ENCODE data around the gene CDH4.

Gene CDH4

GRCh38 chr20:61487346-61487996 is 235.4 kb downstream of the CDH4 start:
- DNase-seq (ENCODE audit: low read depth): no peak
- H3K4me3 ChIP-seq (ENCODE audit: low read depth, low read length): no peak overlapping the region

DNA sequence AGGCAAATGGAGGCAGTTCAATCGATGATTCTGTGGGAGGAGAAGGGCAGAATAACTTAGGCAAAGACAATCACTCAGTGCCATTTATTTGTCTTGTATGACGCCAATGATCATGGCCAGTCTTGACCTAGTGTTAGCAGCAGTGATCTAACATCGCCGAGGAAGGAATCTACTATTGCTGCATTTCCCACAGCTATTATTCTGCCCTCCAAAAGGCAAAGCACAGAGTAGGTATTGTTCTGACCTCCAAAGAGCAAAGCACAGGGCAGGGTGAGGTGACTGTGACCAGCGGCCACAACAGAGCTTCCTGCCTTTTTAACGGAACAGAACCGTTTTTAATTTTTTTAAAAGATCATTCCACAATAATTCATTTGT is 235.9 kb downstream of the CDH4 start:
- no peak overlapping the region for H3K4me3 ChIP-seq (ENCODE audit: low read depth, low read length)
- DNase-seq (ENCODE audit: low read depth): no peak

DNA sequence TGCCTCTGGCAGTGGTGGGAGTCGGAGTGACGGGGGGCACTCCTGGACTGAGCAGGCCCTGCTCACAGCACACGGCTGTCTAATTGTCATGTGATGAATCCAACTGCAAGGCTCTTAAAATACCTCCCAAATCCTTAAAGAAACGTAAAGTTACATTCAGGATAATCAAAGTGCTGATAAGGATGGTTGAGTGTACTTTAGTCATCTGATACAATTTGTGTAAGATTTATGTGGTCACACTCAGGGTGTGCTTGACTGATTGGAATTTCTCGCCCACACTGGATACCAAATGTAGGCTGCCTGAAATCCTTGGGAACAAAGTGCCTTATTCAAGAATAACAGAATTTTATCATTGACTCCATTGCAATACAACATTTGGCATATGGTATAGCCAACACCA is 238.7 kb downstream of the CDH4 start:
- H3K4me3 ChIP-seq (ENCODE audit: low read depth, low read length): no peak overlapping the region
- DNase-seq (ENCODE audit: low read depth): no peak

- DNase-seq (ENCODE audit: low read depth): no peak
- no peak overlapping the region for H3K4me3 ChIP-seq (ENCODE audit: low read depth, low read length)
These were observed 240.0 kb downstream of the CDH4 start for GRCh38 chr20:61492065-61492464.

- H3K4me3 ChIP-seq (ENCODE audit: low read depth, low read length): no peak overlapping the region
- DNase-seq (ENCODE audit: low read depth): no peak
These were observed 241.8 kb downstream of the CDH4 start for GRCh38 chr20:61493798-61494305.

GRCh38 chr20:61494763-61495575 is 242.9 kb downstream of the CDH4 start:
- DNase-seq (ENCODE audit: low read depth): no peak
- H3K4me3 ChIP-seq (ENCODE audit: low read depth, low read length): no peak overlapping the region

DNA sequence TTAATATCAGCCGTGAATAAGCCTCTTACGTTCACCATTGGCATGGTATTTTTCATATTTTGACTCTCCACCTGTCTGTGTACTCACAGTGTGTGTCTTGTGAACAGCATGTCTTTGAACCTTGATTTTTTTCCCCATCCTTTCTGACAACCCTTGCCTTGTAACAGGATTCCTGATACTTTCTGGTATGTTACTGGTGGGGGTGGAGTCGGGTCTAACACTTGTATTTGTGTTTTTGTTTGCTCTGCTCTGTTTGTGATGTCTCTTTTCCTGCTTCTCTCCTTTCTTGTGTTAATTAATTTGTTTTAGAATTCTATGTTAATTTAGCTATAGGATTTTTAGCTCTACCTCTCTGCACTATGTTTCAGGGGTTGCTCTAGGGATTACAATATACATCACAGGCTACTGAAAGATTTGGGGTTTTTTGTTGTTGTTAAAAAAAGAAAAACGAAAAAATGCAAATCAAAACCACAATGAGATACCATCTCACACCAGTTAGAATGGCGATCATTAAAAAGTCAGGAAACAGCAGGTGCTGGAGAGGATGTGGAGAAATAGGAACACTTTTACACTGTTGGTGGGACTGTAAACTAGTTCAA is 245.1 kb downstream of the CDH4 start:
- no peak for DNase-seq (ENCODE audit: low read depth)
- H3K4me3 ChIP-seq (ENCODE audit: low read depth, low read length): no peak overlapping the region

- H3K4me3 ChIP-seq (ENCODE audit: low read depth, low read length): no peak overlapping the region
- DNase-seq (ENCODE audit: low read depth): no peak
These were observed 247.9 kb downstream of the CDH4 start for GRCh38 chr20:61499859-61500554.

DNA sequence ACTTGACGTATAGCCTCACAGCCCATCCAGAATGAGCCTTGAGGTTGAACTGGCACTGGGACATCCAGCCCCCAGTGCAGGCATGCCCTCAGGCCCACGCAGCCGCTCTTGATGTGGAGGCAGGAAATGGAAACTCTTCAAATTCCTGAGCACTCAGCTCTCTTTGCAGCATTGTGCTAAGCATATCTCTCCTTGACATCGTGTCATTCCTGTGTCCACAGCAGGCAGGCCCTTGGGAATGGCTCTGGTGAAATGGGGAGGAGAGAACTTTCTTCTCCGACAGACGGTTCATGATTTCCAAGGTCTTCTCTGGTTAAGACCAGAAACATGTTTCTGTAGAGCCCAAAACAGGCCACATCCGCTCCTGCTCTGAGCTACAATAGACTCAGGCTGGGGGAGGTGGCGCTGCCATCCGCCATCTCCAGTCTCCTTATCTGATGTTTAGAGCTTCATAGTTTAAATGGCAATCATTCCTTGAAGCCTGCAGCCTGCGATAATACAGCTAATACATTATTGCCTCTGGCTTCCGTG is 248.8 kb downstream of the CDH4 start:
- no peak for DNase-seq (ENCODE audit: low read depth)

DNA sequence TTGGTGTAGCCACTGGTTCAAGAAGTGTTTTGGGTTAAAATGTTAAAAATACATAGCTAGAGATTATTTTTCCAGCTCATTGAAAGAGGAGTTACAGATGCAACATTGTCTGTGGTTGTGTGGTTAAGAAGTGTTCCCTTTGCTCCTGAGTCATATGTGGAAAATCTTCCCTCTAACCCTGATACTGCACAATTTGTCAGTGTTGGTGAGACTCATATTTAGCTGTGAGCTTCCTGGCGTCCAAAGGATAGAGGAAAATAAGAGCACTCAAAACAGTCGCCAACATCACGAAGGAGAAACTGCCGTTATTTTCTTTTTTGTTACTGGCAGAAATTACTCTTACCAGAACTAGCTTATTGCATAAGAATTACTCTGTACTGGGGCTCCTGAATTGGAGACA is 250.4 kb downstream of the CDH4 start:
- H3K4me3 ChIP-seq (ENCODE audit: low read depth, low read length): no peak overlapping the region
- DNase-seq (ENCODE audit: low read depth): no peak

More for the DNA sequence above, 248.8 kb downstream of the CDH4 start:
- no peak overlapping the region for H3K4me3 ChIP-seq (ENCODE audit: low read depth, low read length)

DNA sequence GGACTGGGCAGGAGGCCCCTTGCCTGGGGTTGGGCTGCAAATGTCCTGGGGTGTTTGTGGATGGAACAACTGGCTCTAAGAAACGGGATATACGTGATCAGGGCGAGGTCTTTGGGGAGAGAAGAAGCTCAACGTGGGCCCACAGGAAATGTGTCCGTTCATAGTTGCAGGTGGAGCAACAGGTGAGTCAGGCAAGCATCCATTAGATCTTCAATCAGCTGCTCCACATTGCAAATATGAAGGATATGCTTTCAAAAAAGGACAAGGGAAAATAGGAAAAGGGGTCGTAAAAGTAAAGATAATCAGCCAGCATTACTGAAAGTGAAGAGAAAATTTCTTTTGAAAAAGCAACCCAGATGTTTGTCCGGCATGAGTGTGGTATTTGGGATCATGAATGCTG is 251.0 kb downstream of the CDH4 start:
- no peak for DNase-seq (ENCODE audit: low read depth)
- no peak overlapping the region for H3K4me3 ChIP-seq (ENCODE audit: low read depth, low read length)

DNA sequence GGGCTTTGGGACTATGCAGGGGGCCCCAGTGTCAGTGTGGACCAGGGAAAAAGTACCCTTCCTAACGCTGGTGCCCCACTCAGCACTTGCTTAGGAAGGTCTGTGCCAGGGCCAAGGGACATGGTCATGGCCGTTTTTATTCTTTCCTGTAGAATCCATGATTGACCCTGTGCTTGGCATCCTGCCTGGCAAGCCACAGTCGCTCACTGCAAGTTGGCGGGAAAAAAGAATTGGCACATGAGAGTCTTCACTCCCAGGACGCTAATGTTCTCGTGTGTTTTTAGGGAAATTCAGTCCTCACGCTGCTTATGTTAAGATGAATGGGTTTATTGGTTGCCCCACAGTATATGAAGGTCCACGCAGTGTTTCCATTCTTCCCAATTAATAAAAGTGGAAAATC is 253.4 kb downstream of the CDH4 start:
- H3K4me3 ChIP-seq (ENCODE audit: low read depth, low read length): no peak overlapping the region
- DNase-seq (ENCODE audit: low read depth): no peak

DNA sequence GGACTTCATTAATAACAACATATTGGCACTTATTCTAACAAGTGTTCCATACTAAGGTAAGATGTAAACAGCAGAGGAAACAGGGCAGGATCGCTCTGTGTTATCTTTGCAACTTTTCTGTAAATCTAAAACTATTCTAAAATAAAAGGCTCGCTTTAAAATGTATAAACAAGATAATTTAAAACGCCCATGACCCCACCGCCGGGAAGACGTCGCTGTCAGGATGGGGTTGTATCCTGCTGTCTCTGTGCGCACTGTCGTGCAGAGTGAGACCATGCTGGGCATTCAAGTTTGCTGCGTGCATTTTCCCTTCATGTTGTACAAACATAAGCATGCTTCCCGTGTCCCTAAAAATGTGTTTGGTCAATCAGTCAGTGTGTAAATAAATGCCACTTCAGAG is 255.7 kb downstream of the CDH4 start:
- no peak for DNase-seq (ENCODE audit: low read depth)

DNA sequence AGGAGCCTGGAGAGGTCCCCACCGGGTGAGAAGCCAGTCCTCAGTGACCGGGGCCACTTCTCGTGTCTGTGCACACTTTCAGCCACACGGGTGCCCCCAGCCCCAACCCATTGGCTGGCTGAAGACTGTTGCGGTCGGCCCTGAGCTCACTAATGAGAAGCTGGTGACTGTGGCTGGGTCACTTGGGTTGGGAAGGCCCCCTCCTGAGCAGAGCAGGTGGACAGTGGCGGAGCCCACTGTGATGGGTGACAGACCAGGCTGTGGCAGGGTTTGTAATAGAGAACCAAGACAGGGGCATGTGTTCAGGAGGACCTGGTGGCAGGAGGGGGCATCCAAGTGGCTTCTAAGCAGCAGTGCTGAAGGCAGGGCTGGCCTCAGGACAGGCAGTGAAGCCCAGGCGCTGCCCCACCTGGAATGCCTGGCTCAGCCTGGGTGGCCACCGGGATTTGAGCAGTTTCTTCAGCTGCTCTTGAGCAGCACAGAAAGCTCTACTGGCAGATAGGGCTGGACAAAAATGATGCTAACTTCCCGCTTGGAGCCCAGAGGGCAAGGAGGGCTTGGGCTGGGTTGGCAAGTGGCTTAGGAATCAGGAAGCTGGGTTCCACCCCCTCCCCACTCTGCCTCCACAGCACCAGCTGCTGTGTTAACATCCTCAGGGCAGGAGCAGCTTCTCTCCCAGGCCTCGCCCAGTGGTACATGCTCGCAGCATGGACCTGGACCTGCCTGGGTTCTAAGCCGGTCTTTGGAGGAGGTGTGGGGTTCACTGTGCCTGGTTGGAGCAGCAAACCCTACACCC is 256.4 kb downstream of the CDH4 start:
- H3K4me3 ChIP-seq (ENCODE audit: low read depth, low read length): no peak overlapping the region
- DNase-seq (ENCODE audit: low read depth): no peak

More for the DNA sequence above, 255.7 kb downstream of the CDH4 start:
- H3K4me3 ChIP-seq (ENCODE audit: low read depth, low read length): no peak overlapping the region

GRCh38 chr20:61510778-61511330 is 258.8 kb downstream of the CDH4 start:
- no peak overlapping the region for H3K4me3 ChIP-seq (ENCODE audit: low read depth, low read length)
- no peak for DNase-seq (ENCODE audit: low read depth)

- no peak for DNase-seq (ENCODE audit: low read depth)
These were observed 260.4 kb downstream of the CDH4 start for GRCh38 chr20:61512475-61512874.

DNA sequence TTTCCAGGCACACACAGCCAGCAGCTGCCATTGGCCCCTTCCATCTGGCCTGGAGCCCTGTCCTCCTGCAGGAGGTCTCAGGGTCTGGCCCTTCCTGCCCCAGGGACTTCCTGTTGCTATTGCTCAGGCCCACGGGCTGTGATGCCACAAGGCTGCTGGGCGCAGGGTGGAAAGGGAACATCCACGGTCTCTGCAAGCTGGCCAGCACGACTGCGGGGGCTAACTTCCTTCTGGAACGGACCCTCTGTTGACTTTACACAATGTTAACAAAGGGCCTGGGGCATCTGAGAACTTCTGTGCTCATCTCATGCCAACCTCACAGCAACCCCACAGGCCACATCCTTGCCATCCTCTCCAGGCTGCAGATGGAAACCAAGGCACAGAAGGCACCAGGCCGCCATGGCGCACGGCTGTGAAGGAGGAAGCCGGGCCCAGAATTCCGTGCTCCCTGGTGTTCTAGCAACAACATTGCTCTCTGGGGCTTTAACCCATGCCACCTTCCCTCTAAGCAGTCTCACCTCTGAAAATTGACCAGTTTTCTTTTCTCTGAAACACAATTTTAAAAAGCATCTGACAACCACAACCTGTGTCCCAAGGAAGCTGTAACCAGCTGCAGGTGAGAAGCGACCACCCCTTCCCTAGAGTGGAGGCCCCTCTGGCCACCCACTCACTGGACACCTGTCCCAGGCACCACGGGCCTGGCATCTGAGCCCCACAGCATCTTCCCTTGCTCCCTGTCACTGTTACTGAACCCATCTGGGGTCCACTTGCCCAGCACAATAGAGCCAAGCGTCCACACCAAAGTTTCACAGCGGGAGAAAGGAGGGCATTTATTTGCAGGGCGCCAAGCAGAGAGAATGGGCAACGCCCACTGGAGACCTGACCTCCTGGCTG is 261.3 kb downstream of the CDH4 start:
- no peak for DNase-seq (ENCODE audit: low read depth)
- no peak overlapping the region for H3K4me3 ChIP-seq (ENCODE audit: low read depth, low read length)

More at GRCh38 chr20:61512475-61512874, 260.4 kb downstream of the CDH4 start:
- no peak overlapping the region for H3K4me3 ChIP-seq (ENCODE audit: low read depth, low read length)

GRCh38 chr20:61514018-61514365 is 261.9 kb downstream of the CDH4 start:
- no peak for DNase-seq (ENCODE audit: low read depth)
- H3K4me3 ChIP-seq (ENCODE audit: low read depth, low read length): no peak overlapping the region
